Measurements from ENCODE around the gene UNC13D. TPM values are rescaled to one million over a fixed set of nuclear protein-coding genes. Genes with fewer than 3 reads are reported as not detected.

UNC13D gene
- total and polyA plus RNA-seq, 9 of the 15 experiments (the other 6 are each of a cell fraction or from before 2014, with no cell fraction given): 0.86 to 244 (median 69.2) TPM

DNA sequence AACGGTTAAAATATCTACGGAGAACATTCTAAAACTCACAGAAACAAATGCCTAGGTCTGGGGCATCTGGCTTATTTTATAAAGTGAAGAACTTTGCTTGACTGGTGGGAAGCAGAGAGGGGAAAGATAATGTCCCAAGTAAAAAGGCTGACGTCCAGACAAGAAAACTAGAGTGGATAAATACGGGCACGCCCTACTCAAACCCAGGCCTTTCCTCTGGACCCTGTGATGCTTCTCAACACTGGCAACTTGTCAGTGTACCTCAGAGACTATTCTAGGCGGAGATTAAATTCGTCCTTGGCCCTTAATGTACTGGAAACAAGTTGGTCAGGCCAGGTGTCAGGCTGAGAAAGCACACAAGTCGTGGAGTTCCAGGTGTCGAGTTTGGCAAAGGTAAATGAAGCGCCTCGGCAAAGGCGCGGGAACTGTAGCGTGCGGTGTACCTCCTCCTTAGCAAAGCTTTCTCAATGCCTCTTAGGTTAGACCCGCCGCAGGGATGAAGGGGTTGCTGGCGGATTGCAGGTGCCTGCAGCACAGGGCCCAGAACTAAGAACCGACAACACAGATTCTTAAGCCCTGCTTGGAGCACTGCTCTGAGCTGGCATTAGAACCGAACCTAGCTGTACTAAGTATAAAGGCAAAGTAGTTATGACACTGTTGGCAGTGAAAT is 60.3 kb downstream of the UNC13D start (continued):
- TF ChIP-seq SREBF1 (IDR thresholded peaks at IDR 0.05; ENCODE audit: borderline replicate concordance, low read depth, low read length) (no peak), MTA1 (IDR thresholded peaks at IDR 0.05; ENCODE audit: borderline replicate concordance) (no peak), GABPB1 (CRISPR knock-in tag; IDR thresholded peaks at IDR 0.05) (no peak), ZFX (CRISPR knock-in tag; IDR thresholded peaks at IDR 0.05) (peak; percentile 41; the same call in 1 of the 2 replicates), PRPF4 (IDR thresholded peaks at IDR 0.05; ENCODE audit: insufficient read depth, low read depth, low read length, poor library complexity, severe bottlenecking) (no peak), SAFB2 (IDR thresholded peaks at IDR 0.05; ENCODE audit: borderline replicate concordance, low read depth, low read length, severe bottlenecking) (no peak), ZBTB17 (CRISPR knock-in tag; IDR thresholded peaks at IDR 0.05) (peak; percentile 14; the same call in 1 of the 2 replicates), RHOXF2B (CRISPR knock-in tag; conservative IDR thresholded peaks at IDR 0.05) (peak; percentile 53; the same call in 1 of the 2 replicates), SMAD4 (CRISPR knock-in tag; conservative IDR thresholded peaks at IDR 0.05) (peak; percentile 45), ERF (CRISPR knock-in tag; IDR thresholded peaks at IDR 0.05) (0 out of 2 replicates have a peak, but pooled peaks have one; percentile 2), POLR2A (conservative IDR thresholded peaks at IDR 0.05) (peak; percentile 56), HDAC1 (IDR thresholded peaks at IDR 0.05) (peak in 1 of 2 experiments; percentile 33; a peak in 1 of 4 replicates), ZNF830 (CRISPR knock-in tag; IDR thresholded peaks at IDR 0.05) (0 out of 2 replicates have a peak, but pooled peaks have one; percentile 22), ZBTB1 (CRISPR knock-in tag; IDR thresholded peaks at IDR 0.05; ENCODE audit: borderline replicate concordance, low read depth) (peak; percentile 53; the same call in 1 of the 2 replicates), POLR2G (IDR thresholded peaks at IDR 0.05; ENCODE audit: low read depth, low read length) (no peak), SRF (CRISPR knock-in tag; IDR thresholded peaks at IDR 0.05) (0 out of 4 replicates have a peak, but pooled peaks of 1 of the 2 experiments have one; percentile 14), SMARCB1 (IDR thresholded peaks at IDR 0.05; ENCODE audit: insufficient read length, low read depth) (no peak), ZNF76 (CRISPR knock-in tag; IDR thresholded peaks at IDR 0.05; ENCODE audit: borderline replicate concordance) (0 out of 2 replicates have a peak, but pooled peaks have one; percentile 67), BACH1 (tag; IDR thresholded peaks at IDR 0.05) (peak; percentile 72; the same call in 1 of the 2 replicates), PHF8 (IDR thresholded peaks at IDR 0.05; ENCODE audit: borderline replicate concordance, low read length) (no peak)
- TF ChIP-seq, protein P1, sequence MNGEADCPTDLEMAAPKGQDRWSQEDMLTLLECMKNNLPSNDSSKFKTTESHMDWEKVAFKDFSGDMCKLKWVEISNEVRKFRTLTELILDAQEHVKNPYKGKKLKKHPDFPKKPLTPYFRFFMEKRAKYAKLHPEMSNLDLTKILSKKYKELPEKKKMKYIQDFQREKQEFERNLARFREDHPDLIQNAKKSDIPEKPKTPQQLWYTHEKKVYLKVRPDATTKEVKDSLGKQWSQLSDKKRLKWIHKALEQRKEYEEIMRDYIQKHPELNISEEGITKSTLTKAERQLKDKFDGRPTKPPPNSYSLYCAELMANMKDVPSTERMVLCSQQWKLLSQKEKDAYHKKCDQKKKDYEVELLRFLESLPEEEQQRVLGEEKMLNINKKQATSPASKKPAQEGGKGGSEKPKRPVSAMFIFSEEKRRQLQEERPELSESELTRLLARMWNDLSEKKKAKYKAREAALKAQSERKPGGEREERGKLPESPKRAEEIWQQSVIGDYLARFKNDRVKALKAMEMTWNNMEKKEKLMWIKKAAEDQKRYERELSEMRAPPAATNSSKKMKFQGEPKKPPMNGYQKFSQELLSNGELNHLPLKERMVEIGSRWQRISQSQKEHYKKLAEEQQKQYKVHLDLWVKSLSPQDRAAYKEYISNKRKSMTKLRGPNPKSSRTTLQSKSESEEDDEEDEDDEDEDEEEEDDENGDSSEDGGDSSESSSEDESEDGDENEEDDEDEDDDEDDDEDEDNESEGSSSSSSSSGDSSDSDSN (IDR thresholded peaks at IDR 0.05; ENCODE audit: borderline replicate concordance in 1 of 2, low read depth in 2 of 2, low read length in 2 of 2): no peak
- TF ChIP-seq, protein P2, sequence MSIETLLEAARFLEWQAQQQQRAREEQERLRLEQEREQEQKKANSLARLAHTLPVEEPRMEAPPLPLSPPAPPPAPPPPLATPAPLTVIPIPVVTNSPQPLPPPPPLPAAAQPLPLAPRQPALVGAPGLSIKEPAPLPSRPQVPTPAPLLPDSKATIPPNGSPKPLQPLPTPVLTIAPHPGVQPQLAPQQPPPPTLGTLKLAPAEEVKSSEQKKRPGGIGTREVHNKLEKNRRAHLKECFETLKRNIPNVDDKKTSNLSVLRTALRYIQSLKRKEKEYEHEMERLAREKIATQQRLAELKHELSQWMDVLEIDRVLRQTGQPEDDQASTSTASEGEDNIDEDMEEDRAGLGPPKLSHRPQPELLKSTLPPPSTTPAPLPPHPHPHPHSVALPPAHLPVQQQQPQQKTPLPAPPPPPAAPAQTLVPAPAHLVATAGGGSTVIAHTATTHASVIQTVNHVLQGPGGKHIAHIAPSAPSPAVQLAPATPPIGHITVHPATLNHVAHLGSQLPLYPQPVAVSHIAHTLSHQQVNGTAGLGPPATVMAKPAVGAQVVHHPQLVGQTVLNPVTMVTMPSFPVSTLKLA (conservative IDR thresholded peaks at IDR 0.05): no peak
- TF ChIP-seq, protein P3, sequence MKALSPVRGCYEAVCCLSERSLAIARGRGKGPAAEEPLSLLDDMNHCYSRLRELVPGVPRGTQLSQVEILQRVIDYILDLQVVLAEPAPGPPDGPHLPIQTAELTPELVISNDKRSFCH (CRISPR knock-in tag; IDR thresholded peaks at IDR 0.05): no peak
- TF ChIP-seq, protein P3 (tag; IDR thresholded peaks at IDR 0.05): 0 out of 2 replicates have a peak, but pooled peaks have one; percentile 50
